ENCODE data around the gene EFEMP1.

GRCh38 chr2:55919574-55919973 lies 4.0 kb downstream of the EFEMP1 start:
- TF ChIP-seq SUZ12 (IDR thresholded peaks at IDR 0.05; ENCODE audit: extremely low read depth, insufficient read depth, insufficient read length) (no peak), ZNF274 (IDR thresholded peaks at IDR 0.05; ENCODE audit: low read depth, low read length) (no peak), YY1 (IDR thresholded peaks at IDR 0.05; ENCODE audit: insufficient read depth, insufficient read length) (no peak)
